HG03521 (cell line): ENCODE results near the gene TACR2.

Source experiments
- ATAC-seq: cut with Tn5 transposase; IDR thresholded peaks from one replicate; pipeline ENCODE4 v1.9.1; 2021; ENCODE audit warnings: mild to moderate bottlenecking, moderate library complexity; ENCODE audit not compliant: unreplicated experiment

TACR2 gene

GRCh38 chr10:69421611-69422308 is 5.0 kb upstream of the TACR2 start:
- no peak for ATAC-seq

GRCh38 chr10:69419744-69420126 is 3.0 kb upstream of the TACR2 start:
- no peak for ATAC-seq

DNA sequence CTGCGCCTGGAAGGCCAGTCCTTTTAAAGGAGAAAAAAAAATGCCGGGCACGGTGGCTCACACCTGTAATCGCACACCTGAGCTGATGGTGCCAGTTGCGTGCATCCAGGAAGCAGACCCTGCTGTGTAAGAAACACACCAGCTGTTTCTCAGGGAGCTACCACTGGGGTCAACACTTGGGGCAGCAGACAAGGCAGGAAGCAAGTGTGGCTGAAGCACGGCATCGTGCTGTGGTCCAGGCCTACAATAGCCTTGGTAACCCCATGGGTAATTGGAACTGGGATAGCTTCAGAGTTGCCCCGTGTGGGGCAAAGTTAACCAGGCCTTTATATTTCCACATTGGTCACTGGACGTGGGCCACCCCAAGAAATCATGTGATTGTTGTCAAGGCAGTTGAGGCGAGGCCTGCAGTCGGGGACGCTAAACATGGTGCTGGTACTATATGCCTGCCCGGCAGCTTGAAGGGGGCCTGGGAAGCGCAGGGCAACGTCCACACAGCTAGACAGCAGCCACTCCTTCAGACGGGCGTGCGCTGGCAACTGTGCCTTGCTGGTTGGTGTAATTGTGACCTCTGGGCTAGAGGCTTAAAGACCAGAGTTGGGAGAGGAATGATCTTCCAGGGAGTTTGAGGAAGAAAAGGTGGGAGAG is 2.5 kb upstream of the TACR2 start:
- ATAC-seq: no peak

DNA sequence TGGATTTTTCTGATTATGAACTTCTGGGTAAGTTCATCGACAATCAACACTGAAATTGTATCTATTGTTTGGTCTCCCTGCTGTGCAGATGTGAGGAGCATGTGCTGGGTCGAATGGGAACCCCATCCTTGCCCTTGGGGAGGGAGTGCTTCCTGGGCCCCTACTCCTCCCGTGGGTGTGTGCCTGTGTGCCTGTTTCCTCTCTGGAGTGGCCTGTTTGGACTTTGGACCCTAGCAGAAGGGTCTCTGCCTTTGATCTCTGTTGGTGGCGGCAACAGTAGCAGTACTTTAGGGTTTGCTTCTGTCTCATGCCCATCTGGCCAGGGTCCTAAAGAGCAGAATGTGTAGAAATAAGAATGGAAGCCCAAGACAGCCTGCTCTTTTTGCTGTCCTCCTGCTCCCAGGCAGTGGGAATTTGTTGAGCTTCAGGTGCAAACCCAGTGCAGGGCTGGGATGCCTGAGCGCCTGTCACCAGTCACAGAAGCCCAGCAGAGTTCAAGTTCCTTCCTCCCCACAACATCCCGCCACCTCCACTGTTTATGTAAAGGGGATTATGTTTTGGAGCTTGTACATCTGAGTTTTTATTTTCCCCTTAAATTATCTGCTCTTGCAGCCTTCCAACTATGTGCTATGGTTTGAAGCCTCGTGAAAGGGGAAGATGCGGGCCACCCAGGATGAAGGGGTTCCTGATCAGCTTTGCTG is 1.5 kb upstream of the TACR2 start:
- no peak for ATAC-seq

DNA sequence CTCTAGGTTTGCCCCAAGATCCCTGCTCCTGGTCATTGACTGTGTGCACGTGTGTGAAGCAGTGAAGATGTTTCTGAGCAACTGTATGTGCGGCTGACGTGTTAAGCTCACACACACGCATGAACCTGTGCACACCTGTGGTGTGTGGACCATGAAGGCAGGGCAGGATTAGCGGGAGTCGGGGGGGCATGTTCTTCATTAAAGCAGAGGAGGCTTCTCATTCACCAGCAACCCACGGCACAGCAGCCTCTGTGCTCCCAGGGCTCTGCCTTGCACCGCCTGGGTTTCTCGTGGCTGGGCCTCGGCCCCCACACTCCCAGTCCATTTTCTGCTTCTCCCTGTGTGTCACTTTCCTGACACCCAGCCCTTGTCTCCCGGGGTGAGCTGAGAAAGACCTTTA is 824 bp upstream of the TACR2 start:
- no peak for ATAC-seq

GRCh38 chr10:69415951-69416350 is 767 bp downstream of the TACR2 start:
- ATAC-seq: no peak

GRCh38 chr10:69415049-69415448 is 1.7 kb downstream of the TACR2 start:
- no peak for ATAC-seq

DNA sequence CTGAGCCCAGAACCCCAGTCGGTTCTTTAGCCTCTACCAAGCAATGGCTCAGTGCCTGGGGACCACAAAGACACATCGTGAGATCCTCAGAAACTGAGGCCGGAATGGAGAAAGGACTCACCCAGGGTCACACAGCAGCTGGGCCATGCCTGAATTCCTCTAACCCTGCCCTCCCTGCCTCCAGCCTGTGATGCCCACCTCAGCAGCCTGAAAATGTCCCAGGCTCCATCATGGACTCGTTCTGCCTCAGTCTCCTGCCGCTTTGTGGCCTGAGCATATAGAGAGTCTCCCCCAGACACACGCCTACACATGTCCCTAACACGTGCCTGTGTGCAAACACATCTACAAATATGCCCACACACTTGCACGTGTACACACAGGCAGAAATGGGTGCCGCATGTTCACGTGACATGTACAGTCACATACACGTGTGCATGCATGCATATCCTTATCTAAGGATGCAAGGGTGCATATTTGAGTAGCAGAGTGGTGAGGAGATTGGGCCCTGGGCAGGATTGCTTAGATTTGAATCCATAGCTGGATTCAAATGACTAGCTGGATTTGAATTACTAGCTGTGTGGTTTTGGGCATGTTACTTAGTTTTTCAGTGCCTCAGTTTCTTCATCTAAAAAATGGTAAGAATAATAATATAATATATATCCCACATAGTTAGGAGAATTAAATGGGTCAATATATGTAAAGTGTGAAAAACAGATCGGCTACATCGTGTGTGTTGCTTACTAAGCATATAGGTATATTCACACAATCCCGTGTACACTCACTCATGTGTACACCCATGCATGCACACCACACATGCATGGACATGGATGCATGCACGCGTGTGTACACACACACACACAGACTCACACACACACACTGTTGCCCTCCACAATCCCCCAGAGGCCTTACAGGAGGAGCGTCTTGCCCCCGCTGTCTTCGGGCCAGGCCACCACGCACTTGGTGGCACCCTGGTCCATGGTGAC is 2.4 kb downstream of the TACR2 start:
- ATAC-seq: no peak

- no peak for ATAC-seq
Observed at GRCh38 chr10:69413221-69413865, 3.4 kb downstream of the TACR2 start.

DNA sequence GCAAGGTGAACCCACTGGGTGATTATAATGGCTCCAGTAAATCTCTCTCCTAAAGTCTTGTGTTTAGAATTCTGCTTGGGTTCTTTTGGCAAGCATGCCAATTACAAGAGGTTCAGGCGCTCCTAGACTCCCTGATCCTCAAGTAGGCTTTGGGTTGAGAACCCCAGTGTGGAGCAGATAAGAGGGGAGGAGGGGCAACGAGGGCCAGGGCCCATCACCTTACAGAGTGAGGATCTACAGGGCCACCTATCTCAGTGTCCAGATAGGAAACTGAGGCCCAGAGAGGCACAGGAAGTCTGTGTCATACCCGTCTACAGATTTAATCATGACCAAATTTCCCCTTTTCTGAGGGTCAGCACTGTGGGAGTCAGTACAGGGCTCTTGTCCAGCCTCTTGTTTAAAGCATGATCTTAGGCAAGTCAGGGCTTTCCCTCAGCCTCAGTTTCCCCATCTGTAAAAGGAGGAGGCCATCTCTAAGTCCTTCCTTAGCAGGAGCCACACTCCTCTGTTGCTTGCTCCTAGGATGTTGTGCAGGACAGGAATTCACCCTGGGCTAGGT is 4.4 kb downstream of the TACR2 start:
- ATAC-seq: no peak

DNA sequence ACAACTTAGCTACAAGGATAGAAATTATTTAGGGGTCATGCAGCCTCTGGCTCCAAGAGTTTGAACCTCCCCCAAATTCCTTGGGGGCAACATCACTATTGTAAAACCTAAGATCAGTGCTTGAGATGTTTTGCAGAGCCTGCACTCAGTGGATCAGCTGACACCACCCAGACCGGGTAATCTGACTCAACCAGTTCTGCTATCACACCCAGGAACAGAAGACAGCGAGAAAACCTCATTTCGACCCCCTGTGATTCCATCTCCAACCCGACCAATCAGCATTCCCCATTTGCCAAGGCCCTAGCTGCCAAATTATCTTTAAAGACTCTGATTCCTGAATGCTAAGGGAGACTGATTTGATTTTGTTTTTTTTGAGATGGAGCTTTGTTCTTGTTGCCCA is 5.2 kb downstream of the TACR2 start:
- no peak for ATAC-seq

DNA sequence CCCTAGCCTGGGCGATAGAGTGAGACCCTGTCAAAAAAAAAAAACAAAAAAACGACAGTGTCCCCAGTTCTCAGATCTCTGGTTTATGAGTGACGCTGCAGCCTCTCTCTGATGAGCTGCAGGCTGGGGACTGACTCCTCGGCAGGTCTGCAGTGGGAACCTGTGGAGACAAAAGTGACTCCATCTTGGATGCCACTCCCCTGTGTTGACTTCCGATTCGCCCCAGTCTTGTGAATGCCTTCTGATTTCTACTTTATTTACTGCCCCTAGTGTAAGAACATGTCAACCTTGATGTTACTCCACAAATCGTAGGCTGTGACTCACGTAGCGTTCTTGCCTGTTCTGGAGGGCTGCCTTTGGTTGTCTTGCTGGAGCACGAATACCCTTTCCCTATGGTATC is 6.2 kb downstream of the TACR2 start:
- no peak for ATAC-seq

- no peak for ATAC-seq
Observed at GRCh38 chr10:69409968-69410367, 6.8 kb downstream of the TACR2 start.

- ATAC-seq: no peak
Observed at GRCh38 chr10:69409176-69409495, 7.6 kb downstream of the TACR2 start.

DNA sequence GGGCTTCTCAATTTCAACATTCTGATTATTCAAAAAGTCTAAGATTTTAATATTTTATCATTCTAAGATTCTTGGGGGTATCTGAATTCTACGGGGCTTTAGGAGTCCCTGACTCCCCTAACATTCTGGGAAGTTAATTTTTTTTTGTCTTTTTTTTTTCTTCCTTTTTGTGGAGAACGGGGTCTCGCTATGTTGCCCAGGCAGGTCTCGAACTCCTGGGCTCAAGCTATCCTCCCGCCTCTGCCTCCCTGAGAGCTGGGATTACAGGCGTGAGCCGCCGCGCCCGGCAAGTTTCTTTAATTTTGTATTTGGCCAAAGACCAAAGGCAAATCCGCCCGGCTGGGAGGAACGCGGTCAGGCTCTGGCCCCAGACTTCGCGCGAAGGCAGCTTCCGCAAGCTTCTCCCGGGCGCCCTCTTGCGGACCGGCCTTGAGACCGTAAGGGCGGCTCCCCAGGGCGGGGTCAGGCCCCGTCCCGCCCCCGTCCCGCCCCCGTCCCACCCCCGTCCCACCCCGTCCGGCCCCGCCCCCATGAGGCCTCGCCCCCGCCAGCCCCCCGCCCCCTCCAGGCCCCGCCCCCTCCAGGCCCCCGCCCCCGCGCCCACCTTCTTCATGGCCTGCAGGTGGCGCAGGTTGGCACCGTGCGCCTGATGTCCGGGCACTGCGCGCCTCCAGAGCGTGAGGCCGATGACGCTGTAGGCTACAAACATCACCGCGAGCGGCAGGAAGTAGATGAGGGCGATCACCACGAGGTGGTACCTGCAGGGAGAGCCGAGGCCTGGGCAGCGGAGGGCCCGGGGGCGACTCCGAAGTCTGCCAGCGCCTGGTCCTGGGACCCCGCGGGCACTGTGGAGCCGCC is 8.2 kb downstream of the TACR2 start:
- ATAC-seq: peak; percentile 74

- ATAC-seq: no peak
Observed at GRCh38 chr10:69407621-69408301, 9.0 kb downstream of the TACR2 start.

GRCh38 chr10:69406816-69407580 is 9.7 kb downstream of the TACR2 start:
- ATAC-seq: no peak

GRCh38 chr10:69406302-69406811 is 10.4 kb downstream of the TACR2 start:
- ATAC-seq: no peak
